Right lobe of liver (tissue), 6 donors: ENCODE data around the gene PEAR1. TPM values are rescaled to one million over a fixed set of nuclear protein-coding genes. Genes with fewer than 3 reads are reported as not detected.

Source experiments
- ATAC-seq, 4 donors: fragments of 200-7000 bp; cut with Tn5 transposase; one replicate each; pipeline ENCODE4 v1.9.1; 2020; ENCODE audit warnings: mild to moderate bottlenecking in 4 of 4, moderate library complexity in 4 of 4
- DNase-seq, 3 donors: peaks; one replicate each; pipeline ENCODE4 v3.0.0-alpha.2; 2020
- H3K27ac ChIP-seq, 3 donors: fragments of 200-600 bp; one replicate each; pipeline ENCODE4 v1.8.0; 2022
- H3K27me3 ChIP-seq, 2 donors: fragments of 200-600 bp; one replicate each; pipeline ENCODE4 v1.8.0; 2022
- H3K36me3 ChIP-seq, 4 donors: fragments of 200-600 bp; sonication (generic) in 1 of 4; one replicate each; pipeline versions ENCODE4 v1.5.1 to v1.8.0; 2017 to 2022; ENCODE audit warnings: control low read depth in 1 of 4
- H3K4me1 ChIP-seq, 4 donors: fragments of 200-600 bp; sonication (generic) in 1 of 4; one replicate each; pipeline versions ENCODE4 v1.5.1 to v1.8.0; 2017 to 2022; ENCODE audit warnings: control low read depth in 1 of 4
- H3K4me3 ChIP-seq, 3 donors: fragments of 200-600 bp; one replicate each; pipeline ENCODE4 v1.8.0; 2022
- H3K9me3 ChIP-seq, 4 donors: fragments of 200-600 bp; sonication (generic) in 1 of 4; one replicate each; pipeline versions ENCODE4 v1.5.1 to v1.8.0; 2017 to 2022; ENCODE audit warnings: control low read depth in 1 of 4
- POLR2A ChIP-seq: fragments of 450-650 bp; IDR thresholded peaks from one replicate; pipeline ENCODE4 v1.6.1; 2017; ENCODE audit warnings: antibody characterized with exemption, mild to moderate bottlenecking
- WGBS: methylation state at CpG from one replicate; pipeline ENCODE4 v1.1.6; 2018; ENCODE audit warnings: low coverage, low lambda C conversion rate; ENCODE audit not compliant: insufficient coverage; ENCODE audit errors: missing lambda C conversion rate; 5-methylcytosine and 5-hydroxymethylcytosine counted together
- intact Hi-C, 2 donors: fragments of 100-400 bp; cut with DNase I; formaldehyde crosslinking; loops; one replicate each; pipeline versions ENCODE4 v1.11.2 to v1.14.1; 2022
- total RNA-seq, 6 experiments: library from RNA; depleted of rRNA in 2 of 6; stranded (reverse); fragments of >200 nt in 2 of 6; fragmentation: NEBNext Ultra II Directional in 3 of 6; extraction: Animal tissue kit (Norgen Biotek cat#: 25700) in 3 of 6; gene quantifications; one replicate each; pipeline versions ENCODE4 v1.1.0 to v1.2.4, GENCODE V29; 2016 to 2023
- TF ChIP-seq, protein P1 (sequence below), 4 donors: fragments of 200-600 bp in 3 of 4; fragments of 450-650 bp in 1 of 4; IDR thresholded peaks; one replicate each; pipeline versions ENCODE4 v1.5.1 to v1.8.0; 2016 to 2022; ENCODE audit warnings: antibody characterized with exemption in 4 of 4, mild to moderate bottlenecking in 2 of 4
- donor health status: DM: no; HTN: yes; CAD: no.
- donor health status: DM: no; HTN: no; CAD: no.
- donor health status: DM: no; HTN: no; CAD: no.
- donor health status: DM: no; HTN: yes; CAD: no.
- donor health status: DM: no; HTN: yes; CAD: no.

PEAR1 gene
- total RNA-seq, 6 experiments from 2014 or later: 2.2 to 9.8 (median 3.6) TPM

DNA sequence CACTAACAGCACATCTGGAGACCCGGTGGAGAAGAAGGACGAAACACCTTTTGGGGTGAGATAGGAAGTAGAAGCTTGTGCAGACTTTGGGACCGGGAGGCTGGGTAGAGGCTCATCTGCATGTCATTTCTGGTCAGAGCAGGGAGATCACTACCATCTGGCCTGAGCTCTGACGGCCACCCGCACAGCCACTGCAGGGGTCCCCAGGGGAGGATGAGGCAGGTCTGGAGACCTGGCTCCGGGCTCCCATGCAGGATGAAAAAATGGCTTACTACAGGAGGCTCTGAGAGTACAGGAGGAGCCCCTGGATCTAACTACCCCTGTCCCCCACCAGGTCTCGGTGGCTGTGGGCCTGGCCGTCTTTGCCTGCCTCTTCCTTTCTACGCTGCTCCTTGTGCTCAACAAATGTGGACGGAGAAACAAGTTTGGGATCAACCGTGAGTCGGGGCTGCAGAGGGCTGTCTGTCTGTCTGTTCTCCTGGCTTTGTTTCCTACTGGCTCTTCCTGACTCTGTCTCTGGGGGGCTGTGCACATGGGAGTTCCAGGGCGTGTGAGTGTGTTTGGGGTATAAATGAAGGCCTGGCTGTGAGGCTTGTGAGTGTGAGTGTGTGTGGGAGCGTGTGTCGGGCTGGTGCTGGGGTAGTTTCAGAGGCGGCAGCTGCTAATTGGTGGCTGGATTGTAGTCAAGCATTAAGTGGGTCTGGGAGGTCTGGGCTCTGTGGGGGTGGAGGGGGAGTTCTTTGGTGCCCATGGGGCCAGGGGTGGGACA lies 18.8 kb upstream of the PEAR1 start:
- H3K36me3 ChIP-seq: no peaks in the 10 kb centered on the region
- intact Hi-C loops: no loop called here
- no peak for DNase-seq
- H3K27ac ChIP-seq: no peak overlapping the region
- H3K4me3 ChIP-seq: no peak overlapping the region
- H3K9me3 ChIP-seq: no peaks in the 10 kb centered on the region
- 73% methylated on average over 3 of the region's 16 CpGs for WGBS
- no peak for TF ChIP-seq POLR2A
- TF ChIP-seq, protein P1, sequence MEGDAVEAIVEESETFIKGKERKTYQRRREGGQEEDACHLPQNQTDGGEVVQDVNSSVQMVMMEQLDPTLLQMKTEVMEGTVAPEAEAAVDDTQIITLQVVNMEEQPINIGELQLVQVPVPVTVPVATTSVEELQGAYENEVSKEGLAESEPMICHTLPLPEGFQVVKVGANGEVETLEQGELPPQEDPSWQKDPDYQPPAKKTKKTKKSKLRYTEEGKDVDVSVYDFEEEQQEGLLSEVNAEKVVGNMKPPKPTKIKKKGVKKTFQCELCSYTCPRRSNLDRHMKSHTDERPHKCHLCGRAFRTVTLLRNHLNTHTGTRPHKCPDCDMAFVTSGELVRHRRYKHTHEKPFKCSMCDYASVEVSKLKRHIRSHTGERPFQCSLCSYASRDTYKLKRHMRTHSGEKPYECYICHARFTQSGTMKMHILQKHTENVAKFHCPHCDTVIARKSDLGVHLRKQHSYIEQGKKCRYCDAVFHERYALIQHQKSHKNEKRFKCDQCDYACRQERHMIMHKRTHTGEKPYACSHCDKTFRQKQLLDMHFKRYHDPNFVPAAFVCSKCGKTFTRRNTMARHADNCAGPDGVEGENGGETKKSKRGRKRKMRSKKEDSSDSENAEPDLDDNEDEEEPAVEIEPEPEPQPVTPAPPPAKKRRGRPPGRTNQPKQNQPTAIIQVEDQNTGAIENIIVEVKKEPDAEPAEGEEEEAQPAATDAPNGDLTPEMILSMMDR (IDR thresholded peaks at IDR 0.05): no peak
- no peaks in the 10 kb centered on the region for H3K27me3 ChIP-seq
- no peak for ATAC-seq
- H3K4me1 ChIP-seq: no peaks in the 10 kb centered on the region

DNA sequence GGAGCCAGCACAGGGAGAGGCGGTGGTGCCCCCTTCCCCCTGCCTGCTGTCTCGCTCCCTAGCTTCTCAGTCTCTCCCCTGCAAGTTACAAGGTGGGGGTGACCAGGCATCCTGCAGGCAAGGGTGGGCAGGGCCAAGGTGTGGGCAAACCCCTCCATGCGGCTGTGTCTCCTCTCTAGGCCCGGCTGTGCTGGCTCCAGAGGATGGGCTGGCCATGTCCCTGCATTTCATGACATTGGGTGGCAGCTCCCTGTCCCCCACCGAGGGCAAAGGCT lies 18.2 kb upstream of the PEAR1 start:
- no peak for DNase-seq
- intact Hi-C loops: no loop called here
- no peaks in the 10 kb centered on the region for H3K4me1 ChIP-seq
- H3K4me3 ChIP-seq: no peak overlapping the region
- ATAC-seq: no peak
- TF ChIP-seq, protein P1 (IDR thresholded peaks at IDR 0.05): no peak
- no peak for TF ChIP-seq POLR2A
- H3K27me3 ChIP-seq: no peaks in the 10 kb centered on the region
- no peaks in the 10 kb centered on the region for H3K36me3 ChIP-seq
- H3K9me3 ChIP-seq: no peaks in the 10 kb centered on the region
- no CpG with 5 or more reads among the region's 5 CpGs for WGBS
- H3K27ac ChIP-seq: no peak overlapping the region

GRCh38 chr1:156876281-156876680 lies 17.2 kb upstream of the PEAR1 start:
- no peak overlapping the region for H3K4me3 ChIP-seq
- intact Hi-C loops: no loop called here
- H3K9me3 ChIP-seq: no peaks in the 10 kb centered on the region
- no peak for TF ChIP-seq POLR2A
- TF ChIP-seq, protein P1 (IDR thresholded peaks at IDR 0.05): no peak
- ATAC-seq (no peak), DNase-seq (no peak)
- H3K27ac ChIP-seq: no peak overlapping the region
- no peaks in the 10 kb centered on the region for H3K4me1 ChIP-seq
- WGBS: 41% methylated on average over 7 of the region's 21 CpGs
- H3K36me3 ChIP-seq: no peaks in the 10 kb centered on the region
- H3K27me3 ChIP-seq: no peaks in the 10 kb centered on the region

DNA sequence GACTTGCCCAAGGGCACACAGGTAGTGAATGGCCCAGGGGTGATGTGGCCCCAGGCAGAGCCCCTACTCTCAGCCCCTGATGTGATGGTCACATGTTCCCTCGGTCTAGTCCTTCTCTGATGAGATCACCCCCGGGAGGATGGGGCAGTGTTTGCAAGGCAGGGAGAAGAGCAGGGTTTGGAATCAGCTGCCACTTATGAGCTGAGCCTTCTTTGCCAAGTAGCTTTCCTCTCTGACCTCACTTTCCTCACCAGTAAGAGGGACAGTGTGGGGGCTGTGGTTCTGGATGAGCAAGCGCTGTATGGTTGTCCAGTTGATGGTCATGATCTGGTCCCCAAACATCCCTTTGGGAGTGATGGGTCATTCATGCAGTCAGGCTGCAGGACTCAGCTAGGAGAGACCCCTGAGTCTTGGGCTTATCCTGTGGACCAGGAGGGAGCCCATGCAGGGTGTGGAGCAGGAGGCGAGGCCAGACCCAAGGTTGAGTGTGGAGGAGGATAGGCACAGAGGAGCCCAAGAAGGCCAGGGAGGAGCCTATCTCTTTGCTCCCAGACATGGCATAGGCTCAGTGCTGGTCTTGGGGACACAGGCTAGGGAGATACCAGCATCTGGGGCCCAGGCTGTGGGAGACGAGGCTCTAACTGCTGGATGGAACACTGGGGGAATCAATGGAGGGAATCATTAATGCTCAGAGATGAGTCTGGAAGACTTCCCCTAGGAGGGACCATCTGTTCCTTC lies 15.9 kb upstream of the PEAR1 start:
- TF ChIP-seq, protein P1 (IDR thresholded peaks at IDR 0.05): no peak
- DNase-seq: no peak
- intact Hi-C loops: no loop called here
- no peak for ATAC-seq
- Histone ChIP-seq H3K27ac (no peak overlapping the region), H3K9me3 (no peaks in the 10 kb centered on the region), H3K36me3 (no peaks in the 10 kb centered on the region), H3K4me3 (no peak overlapping the region), H3K4me1 (no peaks in the 10 kb centered on the region), H3K27me3 (no peaks in the 10 kb centered on the region)
- WGBS: 68% methylated on average over 3 of the region's 5 CpGs
